ENCODE measurements around the gene WWOX. TPM values are rescaled to one million over a fixed set of nuclear protein-coding genes. Genes with fewer than 3 reads are reported as not detected.

The WWOX gene
- total and polyA plus RNA-seq, 2 donors (not counting 3 experiments of a cell fraction or from before 2014, with no cell fraction given), result 6.2 to 12.5 TPM

DNA sequence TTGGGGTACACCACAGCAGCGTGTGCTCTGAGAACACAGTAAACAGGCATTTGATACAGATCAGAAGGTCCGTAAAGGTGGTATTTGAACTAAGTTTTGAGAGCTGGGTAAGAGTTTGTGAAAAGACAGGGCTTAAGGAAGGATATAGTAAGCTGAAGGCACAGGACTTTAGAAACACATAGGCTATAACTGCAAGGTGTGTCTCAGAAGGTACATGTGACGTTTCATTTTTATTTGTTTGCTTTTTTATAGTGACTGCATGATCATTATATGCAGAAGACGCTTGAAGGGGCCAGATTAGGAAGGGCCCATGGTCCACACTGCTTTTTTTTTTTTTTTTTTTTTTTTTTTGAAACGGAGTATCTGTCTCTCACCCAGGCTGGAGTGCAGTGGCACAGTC is 644.6 kb downstream of the WWOX start:
- no peak overlapping the region for H2AFZ ChIP-seq (ENCODE audit: low read depth, low read length)
- CTCF ChIA-PET, result no interaction called here
- no peak overlapping the region for H3K27ac ChIP-seq (ENCODE audit: insufficient read depth, low read depth, low read length)
- H3K79me2 ChIP-seq (ENCODE audit: control insufficient read depth, insufficient read depth, low read length), result no peaks in the 10 kb centered on the region
- FAIRE-seq, result no peak
- no peak overlapping the region for H3K4me3 ChIP-seq (replicated peaks in 1 of 3; ENCODE audit: insufficient read depth in 1 of 3, low read depth in 1 of 3, low read length in 3 of 3)
- H3K9me1 ChIP-seq (replicated peaks; ENCODE audit: control insufficient read depth, extremely low read depth, insufficient read depth, low read length), result no peaks in the 10 kb centered on the region
- no peak overlapping the region for H3K9ac ChIP-seq (replicated peaks; ENCODE audit: extremely low read depth, insufficient read depth, low read length)
- H3K4me2 ChIP-seq (ENCODE audit: insufficient read depth, low read length), result no peak overlapping the region
- TF ChIP-seq FOS (IDR thresholded peaks at IDR 0.05; ENCODE audit: borderline replicate concordance, insufficient read depth, low read length) (no peak), POLR2AphosphoS5 (IDR thresholded peaks at IDR 0.05; ENCODE audit: insufficient read depth, low read depth, low read length) (no peak), JUN (IDR thresholded peaks at IDR 0.05; ENCODE audit: borderline replicate concordance, insufficient read depth, insufficient read length, low read depth) (no peak), MYC (IDR thresholded peaks at IDR 0.05; ENCODE audit: low read depth, low read length) (no peak), EZH2 (IDR thresholded peaks at IDR 0.05; ENCODE audit: borderline replicate concordance, low read depth, low read length, severe bottlenecking) (no peak), GATA2 (IDR thresholded peaks at IDR 0.05; ENCODE audit: insufficient read depth, insufficient read length, low read depth, low read length) (no peak), POLR2A (IDR thresholded peaks at IDR 0.05; ENCODE audit: low read depth, low read length) (no peak)
- TF ChIP-seq, protein P1, sequence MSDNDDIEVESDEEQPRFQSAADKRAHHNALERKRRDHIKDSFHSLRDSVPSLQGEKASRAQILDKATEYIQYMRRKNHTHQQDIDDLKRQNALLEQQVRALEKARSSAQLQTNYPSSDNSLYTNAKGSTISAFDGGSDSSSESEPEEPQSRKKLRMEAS (IDR thresholded peaks at IDR 0.05; ENCODE audit: insufficient read depth, insufficient read length), result no peak
- TF ChIP-seq, protein P2, sequence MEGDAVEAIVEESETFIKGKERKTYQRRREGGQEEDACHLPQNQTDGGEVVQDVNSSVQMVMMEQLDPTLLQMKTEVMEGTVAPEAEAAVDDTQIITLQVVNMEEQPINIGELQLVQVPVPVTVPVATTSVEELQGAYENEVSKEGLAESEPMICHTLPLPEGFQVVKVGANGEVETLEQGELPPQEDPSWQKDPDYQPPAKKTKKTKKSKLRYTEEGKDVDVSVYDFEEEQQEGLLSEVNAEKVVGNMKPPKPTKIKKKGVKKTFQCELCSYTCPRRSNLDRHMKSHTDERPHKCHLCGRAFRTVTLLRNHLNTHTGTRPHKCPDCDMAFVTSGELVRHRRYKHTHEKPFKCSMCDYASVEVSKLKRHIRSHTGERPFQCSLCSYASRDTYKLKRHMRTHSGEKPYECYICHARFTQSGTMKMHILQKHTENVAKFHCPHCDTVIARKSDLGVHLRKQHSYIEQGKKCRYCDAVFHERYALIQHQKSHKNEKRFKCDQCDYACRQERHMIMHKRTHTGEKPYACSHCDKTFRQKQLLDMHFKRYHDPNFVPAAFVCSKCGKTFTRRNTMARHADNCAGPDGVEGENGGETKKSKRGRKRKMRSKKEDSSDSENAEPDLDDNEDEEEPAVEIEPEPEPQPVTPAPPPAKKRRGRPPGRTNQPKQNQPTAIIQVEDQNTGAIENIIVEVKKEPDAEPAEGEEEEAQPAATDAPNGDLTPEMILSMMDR (IDR thresholded peaks at IDR 0.05; ENCODE audit: extremely low read depth in 1 of 2, insufficient read depth in 1 of 2, low read depth in 1 of 2, low read length in 2 of 2), result no peak
- DNase-seq (ENCODE audit: low read depth, low spot score), result no peak
- POLR2A ChIA-PET, result no interaction called here
- no peaks in the 10 kb centered on the region for H3K36me3 ChIP-seq (ENCODE audit: control insufficient read depth in 2 of 2, extremely low read depth in 1 of 2, insufficient read depth in 2 of 2, low read length in 2 of 2)
- H3K9me3 ChIP-seq (replicated peaks; ENCODE audit: control insufficient read depth, insufficient read depth, low read length), result peaks cover 3% of the 10 kb centered on the region
- no peaks in the 10 kb centered on the region for H3K4me1 ChIP-seq (ENCODE audit: control insufficient read depth, extremely low read depth, insufficient read depth, low read length)
- no peaks in the 10 kb centered on the region for H3K27me3 ChIP-seq (ENCODE audit: control insufficient read depth in 2 of 2, insufficient read depth in 2 of 2, low read length in 2 of 2)
- no TSS peak for BruUV-seq (replicated peaks)
- dilution Hi-C loops (cut with MboI; ENCODE audit: extremely low pct_ligation_motif_present, low sequenced_read_pairs) (no loop called here), intact Hi-C loops (cut with micrococcal nuclease) (no loop called here)
- no peaks in the 10 kb centered on the region for H4K20me1 ChIP-seq (replicated peaks; ENCODE audit: control insufficient read depth, extremely low read depth, insufficient read depth, low read length)
